SH-SY5Y (cell line): ENCODE results near the gene CLDND2.

Experiments used
- GATA2 ChIP-seq: IDR thresholded peaks from 2 replicates; pipeline ENCODE4 v1.6.1; 2011; ENCODE audit warnings: mild to moderate bottlenecking, low read depth, low read length
- GATA3 ChIP-seq: IDR thresholded peaks from 2 replicates; pipeline ENCODE4 v1.6.1; 2011; ENCODE audit warnings: low read depth, mild to moderate bottlenecking, low read length, moderate library complexity

- TF ChIP-seq GATA2 (no peak), GATA3 (no peak)
Measured at GRCh38 chr19:51417810-51418157, 49.0 kb upstream of the CLDND2 start.
